Mesenchymal stem cell (in vitro differentiated cells and primary cell): ENCODE results near the gene ORAI2.
A peak's percentile ranks its signal among the peaks of the same experiment; 100 is the strongest.

ENCODE experiments used
- DNase-seq: peaks from one replicate; pipeline ENCODE4 v3.0.0-alpha.2; 2013
- H2AFZ ChIP-seq: one replicate; pipeline ENCODE4 v1.6.1; 2013; ENCODE audit warnings: low read depth, mild to moderate bottlenecking, control low read depth, inconsistent platforms, low read length, moderate library complexity
- H2AK5ac ChIP-seq: 2 replicates; pipeline ENCODE4 v1.6.1; 2013; ENCODE audit warnings: low read length, moderate library complexity, mild to moderate bottlenecking, inconsistent platforms; ENCODE audit not compliant: severe bottlenecking
- H2BK120ac ChIP-seq: one replicate; pipeline ENCODE4 v1.6.1; 2013; ENCODE audit warnings: low read depth, mild to moderate bottlenecking, inconsistent platforms, low read length, moderate library complexity
- H2BK12ac ChIP-seq, 2 experiments: one replicate each; pipeline ENCODE4 v1.6.1; 2013; ENCODE audit warnings: inconsistent platforms in 2 of 2, low read length in 2 of 2, mild to moderate bottlenecking in 2 of 2, moderate library complexity in 2 of 2, control low read depth in 1 of 2
- H2BK15ac ChIP-seq: one replicate; pipeline ENCODE4 v1.6.1; 2013; ENCODE audit warnings: mild to moderate bottlenecking, low read depth, inconsistent platforms; ENCODE audit not compliant: poor library complexity, severe bottlenecking
- H2BK5ac ChIP-seq: 2 replicates; pipeline ENCODE4 v1.6.1; 2013; ENCODE audit warnings: low read depth, mild to moderate bottlenecking, low read length, control low read depth, inconsistent platforms; ENCODE audit not compliant: poor library complexity, severe bottlenecking
- H3K14ac ChIP-seq, 2 experiments: one replicate each; pipeline ENCODE4 v1.6.1; 2013; ENCODE audit warnings: inconsistent platforms in 2 of 2, low read length in 2 of 2, control low read depth in 1 of 2, mild to moderate bottlenecking in 1 of 2, moderate library complexity in 1 of 2
- H3K18ac ChIP-seq, 2 experiments: one replicate each; pipeline ENCODE4 v1.6.1; 2013; ENCODE audit warnings: inconsistent platforms in 2 of 2, low read length in 2 of 2, control low read depth in 1 of 2, low read depth in 1 of 2, mild to moderate bottlenecking in 1 of 2
- H3K23ac ChIP-seq, 2 experiments: one replicate each; pipeline ENCODE4 v1.6.1; 2013; ENCODE audit warnings: inconsistent platforms in 2 of 2, low read length in 2 of 2, mild to moderate bottlenecking in 2 of 2, moderate library complexity in 2 of 2, control low read depth in 1 of 2
- H3K27ac ChIP-seq: 2 replicates; pipeline ENCODE4 v1.5.1; 2013; ENCODE audit warnings: mild to moderate bottlenecking, moderate library complexity, low read length, control low read depth, inconsistent platforms; ENCODE audit not compliant: poor library complexity, severe bottlenecking
- H3K27me3 ChIP-seq, 2 experiments: 2 replicates each; pipeline versions ENCODE4 v1.6.1 to v1.7.0; 2013; ENCODE audit warnings: low read length in 2 of 2, mild to moderate bottlenecking in 2 of 2, moderate library complexity in 2 of 2, control low read depth in 1 of 2, inconsistent platforms in 1 of 2; ENCODE audit not compliant: control insufficient read depth in 1 of 2, insufficient read depth in 1 of 2
- H3K36me3 ChIP-seq, 2 experiments: 2 replicates each; pipeline versions ENCODE4 v1.6.1 to v1.7.0; 2013; ENCODE audit warnings: low read length in 2 of 2, control low read depth in 1 of 2, inconsistent platforms in 1 of 2, low read depth in 1 of 2, mild to moderate bottlenecking in 1 of 2; ENCODE audit not compliant: insufficient read depth in 2 of 2, control insufficient read depth in 1 of 2
- H3K4ac ChIP-seq, 2 experiments: one replicate each; pipeline ENCODE4 v1.6.1; 2013; ENCODE audit warnings: inconsistent platforms in 2 of 2, low read length in 2 of 2, mild to moderate bottlenecking in 2 of 2, moderate library complexity in 2 of 2, control low read depth in 1 of 2, low read depth in 1 of 2
- H3K4me1 ChIP-seq: 2 replicates; pipeline ENCODE4 v1.6.1; 2013; ENCODE audit warnings: low read depth, low read length, control low read depth; ENCODE audit not compliant: control insufficient read depth, insufficient read depth
- H3K4me2 ChIP-seq: 2 replicates; pipeline ENCODE4 v1.6.1; 2013; ENCODE audit warnings: low read length, mild to moderate bottlenecking, inconsistent platforms; ENCODE audit not compliant: poor library complexity, severe bottlenecking
- H3K4me3 ChIP-seq, 2 experiments: 2 replicates each; pipeline versions ENCODE4 v1.5.1 to v1.7.0; 2013; ENCODE audit warnings: low read length in 2 of 2, mild to moderate bottlenecking in 2 of 2, control low read depth in 1 of 2, low read depth in 1 of 2; ENCODE audit not compliant: insufficient read depth in 1 of 2
- H3K79me1 ChIP-seq: replicated peaks from 2 replicates; pipeline ENCODE4 v1.6.1; 2013; ENCODE audit warnings: mild to moderate bottlenecking, control low read depth, low read length, inconsistent platforms; ENCODE audit not compliant: poor library complexity, severe bottlenecking
- H3K9ac ChIP-seq: 2 replicates; pipeline ENCODE4 v1.7.0; 2013; ENCODE audit warnings: mild to moderate bottlenecking, low read length, moderate library complexity
- H3K9me3 ChIP-seq: 2 replicates; pipeline ENCODE4 v1.7.0; 2013; ENCODE audit warnings: mild to moderate bottlenecking, low read length; ENCODE audit not compliant: control insufficient read depth
- H4K8ac ChIP-seq: one replicate; pipeline ENCODE4 v1.6.1; 2013; ENCODE audit warnings: inconsistent platforms, mild to moderate bottlenecking, low read length, moderate library complexity
- H4K91ac ChIP-seq: one replicate; pipeline ENCODE4 v1.6.1; 2013; ENCODE audit warnings: mild to moderate bottlenecking, low read length, inconsistent platforms
- WGBS: methylation state at CpG from one replicate; pipeline ENCODE4 v1.1.7; 2013; ENCODE audit warnings: mixed read lengths; 5-methylcytosine and 5-hydroxymethylcytosine counted together

The ORAI2 gene

DNA sequence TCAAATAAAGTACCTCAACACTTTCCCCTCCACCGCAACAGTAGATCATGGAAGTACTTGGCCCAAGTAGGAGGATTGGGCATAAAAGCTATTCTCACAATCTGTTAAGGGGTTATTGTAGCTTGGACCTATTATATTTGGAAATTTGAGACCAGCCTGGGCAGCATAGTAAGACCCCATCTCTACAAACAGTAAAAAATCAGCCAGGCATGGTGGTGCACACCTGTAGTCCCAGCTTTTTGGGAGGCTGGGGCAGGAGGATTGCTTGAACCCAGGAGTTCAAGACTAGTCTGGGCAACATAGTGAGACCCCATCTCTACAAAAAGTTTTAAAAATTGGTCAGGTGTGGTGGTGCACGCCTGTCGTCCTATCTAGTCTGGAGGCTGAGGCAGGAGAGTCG lies 24.0 kb upstream of the ORAI2 start:
- peaks cover 4% of the 10 kb centered on the region for H3K9me3 ChIP-seq
- no peaks in the 10 kb centered on the region for H3K27me3 ChIP-seq
- WGBS, result no CpG with 5 or more reads among the region's 4 CpGs
- H3K4ac ChIP-seq, result no peak overlapping the region
- no peak overlapping the region for H3K4me2 ChIP-seq
- H4K91ac ChIP-seq, result no peak overlapping the region
- DNase-seq, result no peak
- H2AFZ ChIP-seq, result no peak overlapping the region
- no peak overlapping the region for H4K8ac ChIP-seq
- peaks cover 32% of the 10 kb centered on the region for H3K79me1 ChIP-seq
- H3K4me3 ChIP-seq, result no peak overlapping the region
- no peak overlapping the region for H3K18ac ChIP-seq
- no peak overlapping the region for H2BK15ac ChIP-seq
- H3K14ac ChIP-seq, result no peak overlapping the region
- H3K36me3 ChIP-seq, result peaks cover 70 to 87% of the 10 kb centered on the region in 2 experiments
- H2AK5ac ChIP-seq, result no peak overlapping the region
- no peak overlapping the region for H3K23ac ChIP-seq
- no peak overlapping the region for H2BK12ac ChIP-seq
- H3K4me1 ChIP-seq, result peaks cover 4% of the 10 kb centered on the region
- H3K9ac ChIP-seq, result no peak overlapping the region
- no peak overlapping the region for H3K27ac ChIP-seq
- no peak overlapping the region for H2BK5ac ChIP-seq
- no peak overlapping the region for H2BK120ac ChIP-seq

DNA sequence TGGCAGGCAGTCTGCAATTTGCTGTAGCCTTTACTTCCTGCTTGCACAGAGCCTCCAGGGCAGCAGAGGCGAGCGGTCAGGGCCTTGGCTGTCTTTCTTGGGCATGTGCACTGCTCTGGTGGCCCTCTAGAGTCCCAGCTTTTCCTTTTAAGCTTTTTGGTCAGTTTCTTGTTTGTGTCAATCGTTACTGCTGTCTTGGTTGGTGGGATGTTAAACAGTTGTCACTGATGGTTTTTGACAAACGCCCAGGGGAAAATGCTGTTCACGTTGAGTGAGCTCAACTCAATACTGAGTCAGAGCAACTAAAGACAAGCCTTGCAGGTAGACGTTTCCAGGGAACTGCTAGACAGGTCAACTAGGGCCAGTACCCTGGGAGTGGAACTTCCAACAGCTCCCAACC lies 23.3 kb upstream of the ORAI2 start:
- Histone ChIP-seq H3K18ac (no peak overlapping the region), H4K91ac (no peak overlapping the region), H3K23ac (no peak overlapping the region), H3K79me1 (peaks cover 36% of the 10 kb centered on the region), H2BK5ac (no peak overlapping the region), H3K4ac (no peak overlapping the region), H4K8ac (no peak overlapping the region), H3K4me1 (peaks cover 4% of the 10 kb centered on the region), H2BK15ac (no peak overlapping the region), H3K4me3 (no peak overlapping the region), H2AFZ (no peak overlapping the region), H2AK5ac (no peak overlapping the region), H2BK120ac (no peak overlapping the region), H3K36me3 (peaks cover 69 to 88% of the 10 kb centered on the region in 2 experiments), H3K9ac (no peak overlapping the region), H3K27ac (no peak overlapping the region), H3K27me3 (no peaks in the 10 kb centered on the region), H3K4me2 (no peak overlapping the region), H3K9me3 (peaks cover 4% of the 10 kb centered on the region), H3K14ac (no peak overlapping the region), H2BK12ac (no peak overlapping the region)
- 80% methylated on average over 6 of the region's 6 CpGs for WGBS
- no peak for DNase-seq

DNA sequence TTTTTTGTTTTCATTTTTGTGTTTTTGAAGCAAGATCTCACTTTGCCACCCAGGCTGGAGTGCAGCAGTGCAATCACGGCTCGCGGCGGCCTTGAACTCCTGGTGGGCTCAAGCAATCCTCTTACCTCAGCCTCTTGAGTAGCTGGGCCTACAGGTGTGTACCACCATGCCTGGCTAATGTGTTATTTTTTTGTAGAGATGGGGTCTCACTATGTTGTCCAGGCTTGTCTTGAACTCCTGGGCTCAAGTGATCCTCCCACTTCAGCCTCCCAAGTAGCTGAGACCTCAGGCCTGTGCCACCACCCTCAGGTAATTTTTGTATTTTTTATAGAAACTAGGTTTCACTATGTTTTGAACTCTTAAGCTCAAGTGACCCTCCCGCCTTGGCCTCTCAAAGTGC lies 22.5 kb upstream of the ORAI2 start:
- Histone ChIP-seq H3K79me1 (peaks cover 34% of the 10 kb centered on the region), H3K14ac (no peak overlapping the region), H2BK15ac (no peak overlapping the region), H2BK120ac (no peak overlapping the region), H2BK5ac (no peak overlapping the region), H3K4ac (no peak overlapping the region), H2AK5ac (no peak overlapping the region), H4K91ac (no peak overlapping the region), H3K4me1 (peaks cover 4% of the 10 kb centered on the region), H3K4me2 (no peak overlapping the region), H3K36me3 (peaks cover 71 to 88% of the 10 kb centered on the region in 2 experiments), H3K27me3 (no peaks in the 10 kb centered on the region), H3K4me3 (no peak overlapping the region), H3K23ac (no peak overlapping the region), H4K8ac (no peak overlapping the region), H3K9me3 (peaks cover 4% of the 10 kb centered on the region), H3K18ac (no peak overlapping the region), H3K9ac (no peak overlapping the region), H2BK12ac (no peak overlapping the region), H2AFZ (no peak overlapping the region), H3K27ac (no peak overlapping the region)
- DNase-seq, result no peak
- WGBS, result over 99% methylated on average over 5 of the region's 5 CpGs

DNA sequence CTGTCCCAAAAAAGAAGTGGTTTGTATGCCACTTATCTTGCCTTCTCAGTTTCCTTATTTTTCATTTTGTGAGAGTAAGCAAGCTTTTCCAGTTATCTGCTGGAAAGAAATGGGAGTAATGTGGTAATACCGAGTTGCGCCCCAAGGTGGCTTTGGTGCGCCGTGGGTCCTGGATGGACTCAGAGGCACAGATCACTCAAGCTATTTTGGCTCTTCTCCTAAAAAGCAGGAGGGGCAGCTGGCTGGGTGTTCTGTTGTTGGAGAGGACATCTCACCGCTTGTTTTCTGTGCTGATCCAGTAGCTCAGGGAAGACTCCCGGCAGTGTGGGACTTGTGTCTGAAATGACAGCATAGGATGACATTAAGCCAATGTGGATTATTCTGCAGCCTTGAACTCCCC lies 20.8 kb upstream of the ORAI2 start:
- Histone ChIP-seq H2AFZ (no peak overlapping the region), H3K27ac (no peak overlapping the region), H2BK12ac (no peak overlapping the region), H3K18ac (no peak overlapping the region), H3K4me2 (no peak overlapping the region), H3K36me3 (peaks cover 72 to 87% of the 10 kb centered on the region in 2 experiments), H3K23ac (no peak overlapping the region), H3K9me3 (peaks cover 4% of the 10 kb centered on the region), H3K14ac (no peak overlapping the region), H2BK5ac (no peak overlapping the region), H4K91ac (no peak overlapping the region), H2AK5ac (no peak overlapping the region), H2BK15ac (no peak overlapping the region), H3K4me1 (peaks cover 4% of the 10 kb centered on the region), H3K4ac (no peak overlapping the region), H2BK120ac (no peak overlapping the region), H3K4me3 (no peak overlapping the region), H4K8ac (no peak overlapping the region), H3K79me1 (peaks cover 38% of the 10 kb centered on the region), H3K9ac (no peak overlapping the region), H3K27me3 (no peaks in the 10 kb centered on the region)
- WGBS, result 96% methylated on average over 6 of the region's 6 CpGs
- peak; percentile 28 for DNase-seq
